ENCODE measurements around the gene ZDHHC11. TPM values are rescaled to one million over a fixed set of nuclear protein-coding genes. Genes with fewer than 3 reads are reported as not detected.

Gene ZDHHC11
- 44.3 and 47.6 TPM in 2 replicates for total RNA-seq
- long read RNA-seq, partial matches to known transcripts: 1 of 7 reads
- long read RNA-seq, other reads (novel, unspliced or antisense): 6 of 7 reads

GRCh38 chr5:850511-851006 lies at the start of gene ZDHHC11:
ZDHHC11 (minus strand) TSS chr5:850986; CDS start chr5:850602, 384 bp downstream.
- Mint-ChIP-seq H3K4me3 (ENCODE audit: low read depth) (no peak within 1 kb of the TSS), H3K9me3 (ENCODE audit: low read depth) (no peaks in the 10 kb centered on the region), H3K27ac (peak within 1 kb of the TSS; percentile 71), H3K36me3 (ENCODE audit: insufficient read depth) (peaks cover 3% of the 10 kb centered on the region), H3K4me1 (ENCODE audit: low read depth) (peaks cover 10% of the 10 kb centered on the region), H3K27me3 (peaks cover 10% of the 10 kb centered on the region)
- TF ChIP-seq CTCF (IDR thresholded peaks at IDR 0.05; ENCODE audit: unreplicated experiment): no peak
- DNase-seq (ENCODE audit: low spot score, unreplicated experiment): no peak

GRCh38 chr5:893711-894110 lies 42.9 kb upstream of the ZDHHC11 start:
- no peak overlapping the region for H3K27ac Mint-ChIP-seq
- H3K36me3 Mint-ChIP-seq (ENCODE audit: insufficient read depth): peaks cover 6% of the 10 kb centered on the region
- H3K27me3 Mint-ChIP-seq: no peaks in the 10 kb centered on the region

GRCh38 chr5:893137-893506 lies 42.3 kb upstream of the ZDHHC11 start:
- no peak for TF ChIP-seq CTCF (IDR thresholded peaks at IDR 0.05; ENCODE audit: unreplicated experiment)
- Mint-ChIP-seq H3K9me3 (ENCODE audit: low read depth) (no peaks in the 10 kb centered on the region), H3K4me1 (ENCODE audit: low read depth) (peaks cover 14% of the 10 kb centered on the region), H3K4me3 (ENCODE audit: low read depth) (peak overlapping the region; percentile 74), H3K27me3 (no peaks in the 10 kb centered on the region), H3K27ac (no peak overlapping the region), H3K36me3 (ENCODE audit: insufficient read depth) (peaks cover 11% of the 10 kb centered on the region)
- DNase-seq (ENCODE audit: low spot score, unreplicated experiment): no peak

More at GRCh38 chr5:893711-894110, 42.9 kb upstream of the ZDHHC11 start:
- no peak for DNase-seq (ENCODE audit: low spot score, unreplicated experiment)
- Mint-ChIP-seq H3K4me3 (ENCODE audit: low read depth) (peak overlapping the region; percentile 74), H3K9me3 (ENCODE audit: low read depth) (no peaks in the 10 kb centered on the region), H3K4me1 (ENCODE audit: low read depth) (peaks cover 14% of the 10 kb centered on the region)
- TF ChIP-seq CTCF (IDR thresholded peaks at IDR 0.05; ENCODE audit: unreplicated experiment): no peak

GRCh38 chr5:892394-893136 lies 41.8 kb upstream of the ZDHHC11 start, which contains the start of the genes BRD9 and TRIP13:
BRD9 (minus strand) TSS chr5:892801; CDS start chr5:892657, 144 bp downstream.
TRIP13 (plus strand) TSS chr5:892884; CDS start chr5:892999, 115 bp downstream.
- H3K27ac Mint-ChIP-seq: peak within 1 kb of the TSS; percentile 95
- H3K4me1 Mint-ChIP-seq (ENCODE audit: low read depth): peaks cover 14% of the 10 kb centered on the region
- no peaks in the 10 kb centered on the region for H3K9me3 Mint-ChIP-seq (ENCODE audit: low read depth)
- TF ChIP-seq CTCF (IDR thresholded peaks at IDR 0.05; ENCODE audit: unreplicated experiment): peak; percentile 24
- H3K4me3 Mint-ChIP-seq (ENCODE audit: low read depth): peak within 1 kb of the TSS; percentile 85
- DNase-seq (ENCODE audit: low spot score, unreplicated experiment): peak; percentile 68
- H3K27me3 Mint-ChIP-seq: no peaks in the 10 kb centered on the region
- H3K36me3 Mint-ChIP-seq (ENCODE audit: insufficient read depth): peaks cover 12% of the 10 kb centered on the region

- peaks cover 14% of the 10 kb centered on the region for H3K4me1 Mint-ChIP-seq (ENCODE audit: low read depth)
- H3K27me3 Mint-ChIP-seq: no peaks in the 10 kb centered on the region
- DNase-seq (ENCODE audit: low spot score, unreplicated experiment): no peak
- peaks cover 14% of the 10 kb centered on the region for H3K36me3 Mint-ChIP-seq (ENCODE audit: insufficient read depth)
- TF ChIP-seq CTCF (IDR thresholded peaks at IDR 0.05; ENCODE audit: unreplicated experiment): no peak
- peak overlapping the region; percentile 95 for H3K27ac Mint-ChIP-seq
- H3K4me3 Mint-ChIP-seq (ENCODE audit: low read depth): peak overlapping the region; percentile 85
- H3K9me3 Mint-ChIP-seq (ENCODE audit: low read depth): no peaks in the 10 kb centered on the region
Measured at GRCh38 chr5:891837-892393, 41.1 kb upstream of the ZDHHC11 start.
